GM23338 (cell line): ENCODE results near the gene GATAD2A.
A peak's percentile ranks its signal among the peaks of the same experiment; 100 is the strongest.

ENCODE experiments used
- EZH2 ChIP-seq: fragments of 200-600 bp; sonication (generic); IDR thresholded peaks from one replicate; pipeline ENCODE4 v1.8.0; 2017; ENCODE audit warnings: antibody characterized with exemption, mild to moderate bottlenecking, low read depth; ENCODE audit not compliant: unreplicated experiment
- EZH2phosphoT487 ChIP-seq: fragments of 200-600 bp; sonication (generic); IDR thresholded peaks from one replicate; pipeline ENCODE4 v1.8.1; 2018; ENCODE audit warnings: antibody characterized with exemption; ENCODE audit not compliant: unreplicated experiment
- JUNB ChIP-seq: IDR thresholded peaks from one replicate; pipeline ENCODE4 v1.6.1; 2016; ENCODE audit warnings: antibody characterized with exemption; ENCODE audit not compliant: unreplicated experiment
- POLR2AphosphoS5 ChIP-seq: IDR thresholded peaks from 2 replicates; pipeline ENCODE4 v1.6.1; 2016; ENCODE audit warnings: antibody characterized with exemption, low read depth
- TF ChIP-seq, protein P1 (sequence below): IDR thresholded peaks from 2 replicates; pipeline ENCODE4 v1.6.1; 2016; ENCODE audit warnings: antibody characterized with exemption
- TF ChIP-seq, protein P2 (sequence below), 2 experiments: fragments of 200-600 bp in 1 of 2; sonication (generic) in 1 of 2; conservative IDR thresholded peaks; 2 replicates each; pipeline versions ENCODE4 v1.5.1 to v1.6.1; 2016 to 2017; ENCODE audit warnings: antibody characterized with exemption in 2 of 2, low read depth in 2 of 2, mild to moderate bottlenecking in 2 of 2, moderate library complexity in 1 of 2

DNA sequence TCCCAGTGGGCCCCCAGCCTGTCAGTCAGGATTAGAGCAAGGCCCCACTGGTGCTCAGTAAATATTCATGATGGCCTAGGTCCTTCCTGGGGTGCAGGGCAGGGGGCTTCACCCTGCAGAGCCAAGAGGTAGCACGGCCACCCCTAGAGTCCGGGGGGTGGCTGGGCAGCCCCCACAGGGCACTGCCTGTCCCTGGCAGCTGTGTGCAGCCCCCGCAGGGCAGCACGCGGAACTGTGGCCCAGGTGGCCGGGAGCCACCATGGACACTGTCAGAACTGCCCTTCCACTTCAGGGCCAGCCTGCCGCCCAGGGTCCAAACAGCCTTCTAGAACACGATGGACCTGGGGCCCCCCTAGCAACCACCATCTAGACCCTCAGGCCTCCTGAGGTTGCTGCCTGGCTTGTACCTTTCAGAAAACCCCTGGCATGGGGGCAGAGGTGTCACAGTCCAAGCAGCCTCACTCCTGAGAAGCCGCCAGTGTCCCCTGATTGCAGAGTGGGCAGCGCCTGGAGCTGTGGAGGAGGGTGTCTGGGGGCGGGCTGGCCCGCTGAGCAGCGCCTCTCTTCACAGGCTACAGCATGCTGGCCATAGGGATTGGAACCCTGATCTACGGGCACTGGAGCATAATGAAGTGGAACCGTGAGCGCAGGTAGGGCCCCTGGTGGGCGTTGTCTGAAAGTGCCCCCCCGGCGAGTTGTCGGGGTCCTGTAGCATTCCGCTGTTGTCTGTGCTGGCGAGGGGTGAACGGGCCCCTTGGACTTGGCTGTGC, 120.3 kb downstream of the GATAD2A start:
- TF ChIP-seq, protein P1, sequence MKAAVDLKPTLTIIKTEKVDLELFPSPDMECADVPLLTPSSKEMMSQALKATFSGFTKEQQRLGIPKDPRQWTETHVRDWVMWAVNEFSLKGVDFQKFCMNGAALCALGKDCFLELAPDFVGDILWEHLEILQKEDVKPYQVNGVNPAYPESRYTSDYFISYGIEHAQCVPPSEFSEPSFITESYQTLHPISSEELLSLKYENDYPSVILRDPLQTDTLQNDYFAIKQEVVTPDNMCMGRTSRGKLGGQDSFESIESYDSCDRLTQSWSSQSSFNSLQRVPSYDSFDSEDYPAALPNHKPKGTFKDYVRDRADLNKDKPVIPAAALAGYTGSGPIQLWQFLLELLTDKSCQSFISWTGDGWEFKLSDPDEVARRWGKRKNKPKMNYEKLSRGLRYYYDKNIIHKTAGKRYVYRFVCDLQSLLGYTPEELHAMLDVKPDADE: no peak
- TF ChIP-seq, protein P2, sequence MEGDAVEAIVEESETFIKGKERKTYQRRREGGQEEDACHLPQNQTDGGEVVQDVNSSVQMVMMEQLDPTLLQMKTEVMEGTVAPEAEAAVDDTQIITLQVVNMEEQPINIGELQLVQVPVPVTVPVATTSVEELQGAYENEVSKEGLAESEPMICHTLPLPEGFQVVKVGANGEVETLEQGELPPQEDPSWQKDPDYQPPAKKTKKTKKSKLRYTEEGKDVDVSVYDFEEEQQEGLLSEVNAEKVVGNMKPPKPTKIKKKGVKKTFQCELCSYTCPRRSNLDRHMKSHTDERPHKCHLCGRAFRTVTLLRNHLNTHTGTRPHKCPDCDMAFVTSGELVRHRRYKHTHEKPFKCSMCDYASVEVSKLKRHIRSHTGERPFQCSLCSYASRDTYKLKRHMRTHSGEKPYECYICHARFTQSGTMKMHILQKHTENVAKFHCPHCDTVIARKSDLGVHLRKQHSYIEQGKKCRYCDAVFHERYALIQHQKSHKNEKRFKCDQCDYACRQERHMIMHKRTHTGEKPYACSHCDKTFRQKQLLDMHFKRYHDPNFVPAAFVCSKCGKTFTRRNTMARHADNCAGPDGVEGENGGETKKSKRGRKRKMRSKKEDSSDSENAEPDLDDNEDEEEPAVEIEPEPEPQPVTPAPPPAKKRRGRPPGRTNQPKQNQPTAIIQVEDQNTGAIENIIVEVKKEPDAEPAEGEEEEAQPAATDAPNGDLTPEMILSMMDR (conservative IDR thresholded peaks at IDR 0.05; ENCODE audit: low read depth in 2 of 2): peak; percentile 11 to 24; a peak in 2 of 4 replicates
- TF ChIP-seq POLR2AphosphoS5: no peak
- no peak for TF ChIP-seq EZH2
- no peak for TF ChIP-seq EZH2phosphoT487
- TF ChIP-seq JUNB: no peak
